Thymus (tissue), 11 donors: ENCODE data around the gene FBXL13. TPM values are rescaled to one million over a fixed set of nuclear protein-coding genes. Genes with fewer than 3 reads are reported as not detected.
"Not testable (repeated sequence)": the region's sequence is repeated elsewhere in the genome, so short reads cannot be mapped to it uniquely, and the experiment has no call there.

ENCODE experiments used
- DNase-seq, 9 donors: peaks; one replicate each; pipeline ENCODE4 v3.0.0-alpha.2; 2013; ENCODE audit warnings: low spot score in 9 of 9, low read depth in 6 of 9, missing footprints in 1 of 9
- H3K27ac ChIP-seq, 2 donors: one replicate each; pipeline ENCODE4 v1.5.1; 2013; ENCODE audit warnings: control low read depth in 1 of 2, low read depth in 1 of 2, low read length in 1 of 2, mild to moderate bottlenecking in 1 of 2, moderate library complexity in 1 of 2
- H3K27me3 ChIP-seq, 2 donors: one replicate each; pipeline ENCODE4 v1.5.1; 2013; ENCODE audit warnings: low read length in 1 of 2; ENCODE audit not compliant: control insufficient read depth in 2 of 2, insufficient read depth in 1 of 2
- H3K36me3 ChIP-seq, 2 donors: one replicate each; pipeline ENCODE4 v1.5.1; 2013; ENCODE audit warnings: low read length in 1 of 2, mild to moderate bottlenecking in 1 of 2, moderate library complexity in 1 of 2; ENCODE audit not compliant: control insufficient read depth in 2 of 2, insufficient read depth in 2 of 2
- H3K4me1 ChIP-seq, 2 donors: one replicate each; pipeline ENCODE4 v1.5.1; 2013; ENCODE audit warnings: low read length in 2 of 2; ENCODE audit not compliant: control insufficient read depth in 2 of 2, insufficient read depth in 2 of 2
- H3K4me3 ChIP-seq, 2 donors: one replicate each; pipeline ENCODE4 v1.5.1; 2013; ENCODE audit warnings: low read length in 2 of 2, control low read depth in 1 of 2, mild to moderate bottlenecking in 1 of 2
- H3K9me3 ChIP-seq, 2 donors: one replicate each; pipeline ENCODE4 v1.5.1; 2013; ENCODE audit warnings: low read length in 1 of 2, mild to moderate bottlenecking in 1 of 2; ENCODE audit not compliant: control insufficient read depth in 2 of 2, insufficient read depth in 1 of 2
- WGBS: extraction: QIAGEN DNeasy Blood & Tissue Kit; methylation state at CpG from one replicate; pipeline ENCODE4 v1.1.7; 2013; 5-methylcytosine and 5-hydroxymethylcytosine counted together
- polyA plus RNA-seq: library from polyadenylated mRNA; stranded (reverse); fragments of 200-250 nt; gene quantifications from one replicate; pipeline ENCODE4 v1.2.3, GENCODE V29; 2013
- total RNA-seq: library from RNA; stranded (reverse); fragments of 120-200 nt; gene quantifications from one replicate; pipeline ENCODE4 v1.2.4, GENCODE V29; 2013
- donor health status: healthy.

The FBXL13 gene
- total and polyA plus RNA-seq, 2 donors, result 1.0 to 3.8 TPM

DNA sequence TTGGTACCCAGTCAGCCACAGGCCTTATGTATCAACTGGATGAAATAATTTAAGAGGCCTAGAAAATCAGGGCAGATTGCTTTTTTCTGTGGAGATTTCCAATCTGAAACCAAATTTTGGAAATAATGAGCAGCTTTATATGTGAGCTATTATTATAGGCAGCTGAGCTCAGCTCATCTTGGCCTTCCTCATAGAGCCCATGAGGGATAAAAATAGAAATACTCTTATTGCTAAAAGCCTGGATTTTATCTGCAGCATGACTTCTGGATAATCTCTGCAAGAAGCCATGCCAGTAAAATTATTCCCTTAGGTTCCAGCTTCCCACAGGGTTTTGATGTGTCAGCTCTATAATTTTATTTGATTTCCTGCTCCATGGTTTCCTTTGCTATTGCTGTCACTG, 282.8 kb downstream of the FBXL13 start:
- H3K4me3 ChIP-seq, H3K27ac ChIP-seq, H3K27me3 ChIP-seq, H3K4me1 ChIP-seq, H3K36me3 ChIP-seq, DNase-seq, H3K9me3 ChIP-seq: not testable (repeated sequence)

DNA sequence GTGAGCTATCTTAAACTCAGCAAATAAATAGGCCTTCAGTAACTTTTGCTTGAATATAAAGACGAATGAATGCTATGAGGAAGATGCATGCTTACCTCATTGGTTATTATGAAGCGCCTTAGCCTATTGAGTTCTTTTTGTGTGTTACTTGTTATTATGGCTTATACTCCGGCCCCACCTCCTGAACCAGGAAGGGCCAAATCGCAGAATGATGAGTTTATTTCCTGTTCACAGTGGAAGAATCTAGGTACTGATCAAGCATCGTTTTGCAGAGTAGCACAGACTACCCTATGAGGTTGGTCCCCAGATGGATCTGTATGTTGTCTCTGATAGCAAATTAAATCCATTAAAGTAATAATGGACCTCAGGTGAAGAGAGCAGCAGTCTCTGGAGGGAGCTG, 283.2 kb downstream of the FBXL13 start:
- H3K27ac ChIP-seq, H3K27me3 ChIP-seq, H3K36me3 ChIP-seq, H3K4me1 ChIP-seq, DNase-seq, H3K4me3 ChIP-seq, H3K9me3 ChIP-seq: not testable (repeated sequence)
- 98% methylated on average over 5 of the region's 5 CpGs for WGBS

DNA sequence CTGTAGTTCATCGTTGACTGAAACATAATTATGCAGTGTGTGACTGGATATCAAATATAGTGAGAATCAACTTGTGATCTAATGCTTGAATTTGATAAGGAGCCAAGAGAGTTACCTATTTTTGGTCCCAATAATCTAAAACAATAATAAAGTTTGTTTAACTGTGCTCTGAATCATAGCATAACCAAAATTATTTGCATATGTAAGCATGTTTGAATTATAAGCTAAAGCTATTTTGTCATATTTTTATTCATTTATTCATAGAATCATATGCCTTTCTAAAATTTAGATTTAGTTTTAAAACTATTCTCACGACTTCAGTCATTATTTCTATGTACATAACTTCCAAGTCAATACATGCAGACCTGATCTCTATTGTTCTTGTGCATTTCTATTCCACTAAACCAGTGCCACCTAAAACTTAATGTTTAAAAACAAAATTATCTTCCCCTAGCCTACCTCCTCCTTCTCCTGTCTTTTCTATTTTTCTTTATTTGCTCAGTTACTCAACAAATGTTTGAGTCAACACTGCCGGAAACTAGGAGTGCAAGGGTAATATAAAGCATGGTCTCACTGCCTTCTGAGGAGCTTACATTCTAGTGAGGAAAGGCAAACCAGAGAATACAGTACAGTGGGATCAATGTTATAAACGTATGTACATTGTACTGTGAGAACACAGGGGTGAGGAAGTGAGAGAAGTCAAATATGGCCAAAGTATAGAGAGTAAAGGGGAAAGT, 284.1 kb downstream of the FBXL13 start:
- not testable (repeated sequence) for H3K9me3 ChIP-seq, H3K4me3 ChIP-seq, DNase-seq, H3K36me3 ChIP-seq, H3K27me3 ChIP-seq, H3K27ac ChIP-seq, H3K4me1 ChIP-seq
- WGBS, result 98% methylated on average over 4 of the region's 4 CpGs

DNA sequence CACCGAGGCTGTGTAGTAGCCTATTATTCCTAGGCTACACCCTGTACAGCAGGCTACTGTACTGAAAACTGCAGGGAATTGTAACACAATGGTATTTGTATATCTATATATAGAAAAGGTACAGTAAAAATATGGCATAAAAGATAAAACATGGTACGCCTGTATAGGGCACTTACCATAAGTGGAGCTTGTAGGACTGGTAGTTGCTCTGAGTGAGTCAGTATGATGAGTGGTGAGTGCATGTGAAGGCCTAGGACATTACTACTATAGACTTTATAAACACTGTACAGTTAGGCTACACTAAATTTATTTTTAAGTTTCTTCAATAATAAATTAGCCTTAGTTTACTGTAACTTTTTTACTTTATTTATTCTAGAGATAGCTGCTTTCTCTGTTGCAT, 285.8 kb downstream of the FBXL13 start:
- not testable (repeated sequence) for H3K27me3 ChIP-seq, H3K9me3 ChIP-seq, H3K4me1 ChIP-seq, H3K36me3 ChIP-seq, H3K27ac ChIP-seq, H3K4me3 ChIP-seq, DNase-seq
- 96% methylated on average over 2 of the region's 2 CpGs for WGBS

DNA sequence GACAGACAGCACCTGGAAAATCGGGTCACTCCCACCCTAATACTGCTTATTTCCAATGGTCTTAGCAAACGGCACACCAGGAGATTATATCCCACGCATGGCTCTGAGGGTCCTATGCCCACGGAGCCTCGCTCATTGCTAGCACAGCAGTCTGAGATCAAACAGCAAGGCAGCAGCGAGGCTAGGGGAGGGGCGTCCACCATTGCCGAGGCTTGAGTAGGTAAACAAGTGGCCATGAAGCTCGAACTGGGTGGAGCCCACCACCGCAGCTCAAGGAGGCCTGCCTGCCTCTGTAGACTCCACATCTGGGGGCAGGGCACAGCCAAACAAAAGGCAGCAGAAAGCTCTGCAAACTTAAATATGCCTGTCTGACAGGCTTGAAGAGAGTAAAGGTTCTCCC, 293.7 kb downstream of the FBXL13 start:
- H3K27ac ChIP-seq, H3K36me3 ChIP-seq, DNase-seq, H3K4me3 ChIP-seq, H3K4me1 ChIP-seq, H3K9me3 ChIP-seq, H3K27me3 ChIP-seq: not testable (repeated sequence)
- 97% methylated on average over 10 of the region's 10 CpGs for WGBS

DNA sequence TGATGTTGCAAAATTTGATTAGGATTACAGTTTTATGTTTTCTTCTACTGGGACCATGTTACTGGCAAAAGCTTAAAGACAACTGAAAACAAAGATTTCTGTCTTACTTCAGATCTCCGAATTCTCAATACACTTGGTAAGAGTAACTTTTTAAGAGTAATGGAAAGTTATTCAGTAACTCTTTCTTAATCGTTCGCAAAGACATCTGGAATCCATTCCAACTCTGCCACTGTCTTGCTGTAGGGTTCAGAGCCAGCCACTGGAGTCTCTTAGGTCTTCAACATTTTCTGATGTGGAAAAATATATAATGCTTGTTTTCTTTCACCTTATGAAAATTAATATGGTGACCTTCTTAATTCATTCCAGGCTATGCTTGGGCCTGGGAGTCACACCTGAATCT, 295.9 kb downstream of the FBXL13 start:
- not testable (repeated sequence) for H3K9me3 ChIP-seq, H3K27ac ChIP-seq, H3K27me3 ChIP-seq, H3K4me3 ChIP-seq, H3K4me1 ChIP-seq, H3K36me3 ChIP-seq, DNase-seq
- 89% methylated on average over 3 of the region's 3 CpGs for WGBS

DNA sequence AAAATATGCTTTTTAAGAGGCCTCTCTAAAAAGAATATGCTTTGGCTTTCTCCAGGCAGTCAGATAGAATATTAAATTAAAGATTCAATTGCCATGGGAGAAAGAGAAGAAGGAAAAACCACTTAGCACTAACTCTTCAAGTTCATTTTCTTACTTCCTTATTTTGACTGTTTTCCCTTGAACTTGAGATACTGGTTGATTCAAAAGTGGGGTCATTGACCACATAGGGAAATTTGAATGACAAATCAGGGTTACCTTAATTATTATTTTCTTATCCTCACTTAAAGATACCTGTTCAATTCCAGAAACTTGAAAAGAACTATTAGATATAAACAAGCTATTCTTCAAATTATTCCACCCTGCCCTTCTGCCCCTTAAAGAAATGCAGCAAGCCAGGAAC, 298.4 kb downstream of the FBXL13 start:
- not testable (repeated sequence) for H3K9me3 ChIP-seq, H3K36me3 ChIP-seq, H3K4me3 ChIP-seq, H3K27ac ChIP-seq, H3K4me1 ChIP-seq, H3K27me3 ChIP-seq, DNase-seq

DNA sequence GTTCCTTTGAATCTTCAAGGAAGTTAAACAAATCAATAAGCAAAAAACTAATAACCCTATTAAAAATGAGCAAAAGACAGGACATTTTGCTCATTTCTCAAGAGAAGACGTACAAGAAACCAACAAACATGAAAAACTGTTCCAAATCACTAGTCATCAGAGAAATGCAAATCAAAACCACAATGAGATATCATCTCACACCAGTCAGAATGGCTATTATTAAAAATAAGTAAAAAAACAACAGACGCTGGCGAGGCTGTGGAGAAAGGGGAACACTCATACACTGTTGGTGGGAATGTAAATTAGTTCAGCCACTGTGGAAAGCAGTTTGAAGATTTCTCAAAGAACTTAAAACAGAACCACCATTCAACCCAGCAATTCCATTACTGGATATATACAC, 304.1 kb downstream of the FBXL13 start:
- not testable (repeated sequence) for H3K9me3 ChIP-seq, H3K4me3 ChIP-seq, DNase-seq, H3K27ac ChIP-seq, H3K27me3 ChIP-seq, H3K4me1 ChIP-seq, H3K36me3 ChIP-seq
- WGBS, result 98% methylated on average over 3 of the region's 3 CpGs

DNA sequence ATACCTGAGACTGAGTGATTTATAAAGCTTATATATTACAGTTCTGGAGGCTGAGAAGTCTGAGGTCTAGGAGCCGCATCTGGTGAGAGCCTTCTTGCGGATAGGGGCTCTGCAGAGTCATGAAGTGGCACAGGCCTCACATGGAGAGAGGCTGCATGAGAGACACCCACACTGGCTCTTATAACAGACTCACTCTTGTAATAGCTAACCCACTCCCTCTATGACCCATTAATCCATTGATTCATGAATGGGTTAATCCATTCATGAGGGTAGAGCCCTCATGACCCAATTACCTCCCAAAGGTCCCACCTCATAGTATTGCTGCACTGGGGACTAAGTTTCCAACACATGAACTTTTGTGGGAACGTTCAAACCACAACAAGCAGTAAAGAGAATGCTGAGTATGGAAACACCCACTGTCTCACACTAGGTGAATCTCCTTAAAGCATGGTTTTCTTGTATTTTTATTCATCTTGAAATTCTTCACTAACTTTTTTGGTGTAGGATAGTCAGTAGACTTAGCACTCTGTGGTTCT, 304.9 kb downstream of the FBXL13 start:
- H3K36me3 ChIP-seq, H3K4me1 ChIP-seq, DNase-seq, H3K27ac ChIP-seq, H3K4me3 ChIP-seq, H3K27me3 ChIP-seq, H3K9me3 ChIP-seq: not testable (repeated sequence)
- WGBS, result 87% methylated on average over 3 of the region's 3 CpGs
